Right hindlimb (tissue), 1 donor: ENCODE measurements around the gene STAT4.
"Not testable (repeated sequence)": the region's sequence is repeated elsewhere in the genome, so short reads cannot be mapped to it uniquely, and the experiment has no call there.

Experiments used
- DNase-seq: peaks from one replicate; pipeline ENCODE4 v3.0.0-alpha.2; 2018

Gene STAT4

GRCh38 chr2:191012845-191013681, 137.7 kb downstream of the STAT4 start:
- DNase-seq, result no peak

DNA sequence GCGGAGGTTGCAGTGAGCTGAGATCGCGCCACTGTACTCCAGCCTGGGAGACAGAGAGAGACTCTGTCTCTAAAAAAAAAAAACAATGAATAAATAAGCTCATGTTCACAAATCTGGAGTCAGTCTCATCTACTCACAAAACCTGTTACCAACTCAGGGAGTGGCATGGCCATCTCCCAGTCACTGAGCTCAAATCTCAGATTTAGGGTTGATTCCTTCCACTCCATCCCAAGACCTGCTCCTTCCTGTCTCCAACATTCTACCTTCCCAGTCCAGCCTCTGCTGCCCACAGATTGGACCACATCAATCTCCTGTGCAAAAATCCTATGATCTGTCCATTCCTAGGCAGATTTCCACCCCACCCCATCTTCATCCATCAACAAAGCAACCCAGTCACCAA, 138.4 kb downstream of the STAT4 start:
- no peak for DNase-seq

DNA sequence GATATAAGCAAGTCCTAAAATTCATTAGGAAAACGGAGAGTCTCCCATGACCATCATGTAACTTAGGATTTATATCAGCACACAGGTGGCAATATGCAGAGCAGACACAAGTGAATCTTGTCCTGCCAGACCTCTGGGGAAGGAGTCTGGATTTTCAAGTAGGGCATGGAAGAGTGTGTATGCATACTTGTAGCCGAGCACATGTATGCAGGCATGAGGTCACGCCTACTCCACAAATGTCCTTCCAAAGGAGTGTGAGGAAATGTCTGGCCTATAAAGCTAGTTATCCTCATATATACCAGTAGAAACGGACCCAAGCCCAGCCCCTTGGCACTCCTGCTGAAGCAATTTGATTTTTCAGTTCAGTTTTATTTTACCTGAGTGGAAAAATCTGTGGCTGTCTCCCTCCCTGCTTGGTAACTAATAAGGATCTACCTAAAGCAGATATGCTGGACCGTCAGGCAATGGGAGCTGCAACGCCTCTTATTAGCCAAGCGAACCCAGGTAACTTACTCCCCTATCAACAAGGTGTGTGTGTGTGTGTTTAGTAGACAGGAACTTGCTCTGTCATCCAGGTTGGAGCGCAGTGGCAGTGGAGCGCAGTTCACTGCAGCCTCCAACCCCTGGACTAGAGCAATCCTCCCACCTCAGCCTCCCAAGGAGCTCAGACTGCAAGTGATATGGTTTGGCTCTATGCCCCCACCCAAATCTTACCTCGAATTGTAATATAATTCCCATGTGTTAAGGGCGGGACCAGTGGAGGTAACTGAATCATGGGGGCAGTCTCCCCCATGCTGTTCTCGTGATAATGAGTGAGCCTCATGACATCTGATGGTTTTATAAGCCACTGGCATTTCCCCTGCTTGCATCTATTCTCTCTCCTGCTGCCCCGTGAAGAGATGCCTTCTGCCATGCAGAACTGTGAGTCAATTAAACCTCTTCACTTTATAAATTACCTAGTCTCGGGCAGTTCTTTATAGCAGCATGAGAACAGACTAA, 139.6 kb downstream of the STAT4 start:
- DNase-seq, result no peak

GRCh38 chr2:191009541-191010374, 141.0 kb downstream of the STAT4 start:
- no peak for DNase-seq

GRCh38 chr2:191008286-191008685, 142.5 kb downstream of the STAT4 start:
- no peak for DNase-seq

GRCh38 chr2:191006997-191007783, 143.6 kb downstream of the STAT4 start:
- no peak for DNase-seq

- DNase-seq, result no peak
Observed at GRCh38 chr2:191006297-191006696, 144.5 kb downstream of the STAT4 start.

GRCh38 chr2:191003405-191004309, 147.1 kb downstream of the STAT4 start:
- DNase-seq, result no peak

- no peak for DNase-seq
Observed at GRCh38 chr2:191001624-191002023, 149.2 kb downstream of the STAT4 start.

GRCh38 chr2:191001032-191001431, 149.8 kb downstream of the STAT4 start:
- no peak for DNase-seq

DNA sequence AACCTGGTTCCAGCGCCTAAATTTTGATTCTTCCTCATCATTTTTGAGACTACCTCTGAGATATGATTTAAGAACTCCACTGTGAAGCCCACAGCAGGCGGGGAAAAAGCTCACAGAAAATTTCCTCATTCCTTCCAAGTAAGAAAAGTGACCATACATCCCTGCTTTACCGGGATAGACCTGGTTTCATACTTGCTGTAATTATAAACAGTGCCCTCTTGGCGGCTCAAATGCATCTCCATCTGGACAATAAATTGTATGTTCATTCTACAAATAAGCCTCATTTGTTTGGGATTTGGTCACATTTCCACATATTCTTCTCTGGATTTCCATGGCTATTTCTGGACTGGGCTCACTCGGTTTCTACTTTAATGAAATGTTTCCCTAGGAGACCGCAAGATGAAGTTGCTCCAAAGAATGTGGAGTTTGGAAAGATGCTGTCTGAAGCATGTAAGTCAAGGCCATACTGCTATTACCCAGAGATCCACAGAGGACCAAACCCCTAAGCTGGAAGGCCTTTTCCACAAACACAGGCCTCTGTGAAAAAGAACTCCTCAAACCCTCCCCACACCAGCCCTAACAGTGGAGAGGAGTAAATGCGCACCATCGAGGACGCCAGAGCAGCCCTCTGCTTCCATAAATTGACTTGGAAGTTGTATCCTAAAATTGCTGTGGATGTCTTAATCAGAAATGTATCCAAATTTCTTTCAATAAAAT, 150.7 kb downstream of the STAT4 start:
- no peak for DNase-seq

GRCh38 chr2:190999058-190999457, 151.7 kb downstream of the STAT4 start:
- no peak for DNase-seq

GRCh38 chr2:190997526-190998113, 153.2 kb downstream of the STAT4 start:
- no peak for DNase-seq

DNA sequence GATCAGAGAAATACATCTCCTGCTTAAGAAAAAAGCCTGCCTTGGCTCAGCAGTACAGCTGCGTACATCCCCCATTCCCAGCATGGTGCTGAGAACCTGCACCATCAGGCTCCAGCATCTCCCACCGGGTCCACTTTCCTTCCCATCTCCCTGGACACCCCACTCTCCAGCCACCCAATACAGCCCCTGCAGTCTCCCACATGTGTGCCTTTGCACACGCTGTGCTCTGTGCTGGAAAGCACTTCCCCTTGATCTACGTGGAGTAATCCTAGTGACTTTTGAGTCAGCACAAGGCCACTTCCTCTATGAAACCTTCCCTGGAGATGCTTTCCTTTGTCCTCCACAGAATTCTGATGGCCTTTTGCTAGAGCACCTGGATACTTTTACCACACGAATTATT, 153.8 kb downstream of the STAT4 start:
- DNase-seq, result no peak

GRCh38 chr2:190996338-190996946, 154.4 kb downstream of the STAT4 start:
- no peak for DNase-seq

DNA sequence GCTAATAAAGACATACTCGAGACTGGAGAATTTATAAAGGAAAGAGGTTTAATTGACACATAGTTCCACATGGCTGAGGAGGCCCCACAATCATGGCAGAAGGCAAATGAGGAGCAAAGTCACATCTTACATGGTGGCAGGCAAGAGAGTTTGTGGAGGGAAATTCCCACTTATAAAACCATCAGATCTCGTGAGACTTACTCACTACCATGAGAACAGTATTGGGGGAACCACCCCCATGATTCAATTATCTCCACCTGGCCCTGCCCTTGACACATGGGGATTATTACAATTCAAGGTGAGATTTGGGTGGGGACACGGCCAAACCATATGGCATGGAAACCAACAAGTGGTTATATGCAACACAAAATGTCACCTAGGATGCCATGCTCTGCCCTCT, 155.5 kb downstream of the STAT4 start:
- DNase-seq, result not testable (repeated sequence)

DNA sequence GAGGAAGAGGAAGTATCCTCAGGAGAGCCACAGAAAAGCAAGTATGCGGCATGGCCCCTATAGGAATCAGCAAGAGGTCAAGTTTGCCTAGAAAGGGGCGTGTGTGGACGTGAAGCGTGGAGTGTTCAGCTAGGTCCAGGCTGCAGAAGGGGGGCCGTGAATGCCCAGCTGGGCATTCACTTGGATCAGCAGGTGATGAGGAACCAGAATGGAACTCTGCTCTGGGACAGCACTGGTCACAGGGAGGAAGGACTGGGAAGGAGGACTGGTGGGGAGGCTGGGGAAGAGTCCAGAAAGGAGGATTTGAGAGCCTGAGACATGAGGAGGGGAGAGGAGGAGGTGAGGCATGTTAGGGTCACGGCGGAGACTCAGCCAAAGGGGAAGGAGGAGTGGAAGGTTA, 156.6 kb downstream of the STAT4 start:
- DNase-seq, result no peak

DNA sequence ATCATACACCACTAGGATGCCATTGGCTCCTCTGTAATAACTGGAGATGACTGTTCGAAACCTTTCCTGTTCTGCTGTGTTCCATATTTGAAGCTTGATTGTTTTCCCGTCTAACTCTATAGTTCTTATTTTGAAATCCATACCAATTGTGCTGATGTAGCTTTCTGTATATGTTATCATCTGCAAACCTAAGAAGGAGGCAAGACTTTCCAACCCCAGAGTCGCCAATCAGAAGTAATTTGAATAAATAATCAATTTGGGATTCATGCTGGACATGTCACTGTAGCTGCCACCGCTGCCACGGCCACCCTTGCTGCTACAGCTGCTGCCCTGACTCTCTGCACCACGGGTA, 157.5 kb downstream of the STAT4 start:
- DNase-seq, result no peak

- DNase-seq, result peak; percentile 24
Observed at GRCh38 chr2:190990132-190990531, 160.7 kb downstream of the STAT4 start.
